Tibial nerve (tissue), 4 donors: ENCODE results near the gene FAT2. TPM values are rescaled to one million over a fixed set of nuclear protein-coding genes. Genes with fewer than 3 reads are reported as not detected.

ENCODE experiments used
- DNase-seq, 2 donors: peaks; one replicate each; pipeline ENCODE4 v3.0.0-alpha.2; 2019; ENCODE audit warnings: low spot score in 2 of 2
- H3K27ac ChIP-seq, 4 donors: fragments of 200-600 bp; sonication (generic) in 3 of 4; one replicate each; pipeline ENCODE4 v1.5.1; 2017 to 2019; ENCODE audit warnings: mild to moderate bottlenecking in 1 of 4
- H3K27me3 ChIP-seq, 2 donors: fragments of 200-600 bp; sonication (generic) in 1 of 2; one replicate each; pipeline versions ENCODE4 v1.5.1 to v1.6.0; 2017 to 2019
- H3K36me3 ChIP-seq, 3 donors: fragments of 200-600 bp; sonication (generic); one replicate each; pipeline ENCODE4 v1.5.1; 2018 to 2019
- H3K4me1 ChIP-seq, 4 donors: fragments of 200-600 bp; sonication (generic) in 3 of 4; one replicate each; pipeline ENCODE4 v1.5.1; 2017 to 2019
- H3K4me3 ChIP-seq, 4 donors: fragments of 200-600 bp; sonication (generic) in 3 of 4; one replicate each; pipeline ENCODE4 v1.5.1; 2017 to 2019; ENCODE audit warnings: mild to moderate bottlenecking in 1 of 4, moderate library complexity in 1 of 4
- H3K9me3 ChIP-seq, 4 donors: fragments of 200-600 bp; sonication (generic) in 3 of 4; one replicate each; pipeline ENCODE4 v1.5.1; 2017 to 2019
- CTCF ChIP-seq, 5 experiments: fragments of 200-600 bp in 3 of 5; fragments of 450-650 bp in 2 of 5; sonication (generic) in 3 of 5; IDR thresholded peaks; one replicate each; pipeline ENCODE4 v1.5.1; 2016 to 2019; ENCODE audit warnings: antibody characterized with exemption in 5 of 5, mild to moderate bottlenecking in 3 of 5, moderate library complexity in 2 of 5
- EP300 ChIP-seq, 2 donors: sonication (generic); formaldehyde crosslinking; IDR thresholded peaks; one replicate each; pipeline ENCODE4 v1.6.1; 2017; ENCODE audit warnings: antibody characterized with exemption in 2 of 2, mild to moderate bottlenecking in 1 of 2
- POLR2A ChIP-seq, 2 donors: fragments of 450-650 bp; IDR thresholded peaks; one replicate each; pipeline ENCODE4 v1.6.1; 2017; ENCODE audit warnings: antibody characterized with exemption in 2 of 2, mild to moderate bottlenecking in 2 of 2, moderate library complexity in 2 of 2
- WGBS, 2 donors: methylation state at CpG; one replicate each; pipeline ENCODE4 v1.1.5; 2018; 5-methylcytosine and 5-hydroxymethylcytosine counted together
- total RNA-seq, 4 donors: library from RNA; depleted of rRNA; stranded (reverse); fragments of >200 nt; gene quantifications; one replicate each; pipeline ENCODE4 v1.1.0, GENCODE V29; 2016

Gene FAT2
- total RNA-seq, 4 donors from 2014 or later: under 0.01 TPM; not detected in 1

GRCh38 chr5:151553695-151554094 lies 37.4 kb downstream of the FAT2 start:
- Histone ChIP-seq H3K36me3 (peaks cover 0 to 3% (median 0%) of the 10 kb centered on the region in 3 donors), H3K27me3 (no peaks in the 10 kb centered on the region), H3K27ac (no peak overlapping the region), H3K9me3 (no peaks in the 10 kb centered on the region), H3K4me1 (no peaks in the 10 kb centered on the region), H3K4me3 (no peak overlapping the region)
- TF ChIP-seq CTCF (IDR thresholded peaks at IDR 0.05): no peak
- no peak for DNase-seq
- 69 to 87% methylated on average over 5 of the region's 5 CpGs for WGBS, 2 donors

GRCh38 chr5:151553130-151553670 lies 37.9 kb downstream of the FAT2 start:
- no peak for DNase-seq
- no peaks in the 10 kb centered on the region for H3K9me3 ChIP-seq
- no peaks in the 10 kb centered on the region for H3K27me3 ChIP-seq
- H3K4me3 ChIP-seq: no peak overlapping the region
- no peaks in the 10 kb centered on the region for H3K4me1 ChIP-seq
- peaks cover 0 to 3% (median 0%) of the 10 kb centered on the region in 3 donors for H3K36me3 ChIP-seq
- WGBS, 2 donors: 92 to 95% methylated on average over 10 of the region's 10 CpGs
- H3K27ac ChIP-seq: no peak overlapping the region
- no peak for TF ChIP-seq EP300 (IDR thresholded peaks at IDR 0.05)
- no peak for TF ChIP-seq CTCF (IDR thresholded peaks at IDR 0.05)
- TF ChIP-seq POLR2A (IDR thresholded peaks at IDR 0.05): no peak

- Histone ChIP-seq H3K4me3 (no peak overlapping the region), H3K36me3 (peaks cover 0 to 3% (median 0%) of the 10 kb centered on the region in 3 donors), H3K27me3 (no peaks in the 10 kb centered on the region), H3K9me3 (no peaks in the 10 kb centered on the region), H3K27ac (no peak overlapping the region), H3K4me1 (no peaks in the 10 kb centered on the region)
- no peak for DNase-seq
- TF ChIP-seq POLR2A (IDR thresholded peaks at IDR 0.05): no peak
- no peak for TF ChIP-seq CTCF (IDR thresholded peaks at IDR 0.05)
- no peak for TF ChIP-seq EP300 (IDR thresholded peaks at IDR 0.05)
- WGBS, 2 donors: 91 to 95% methylated on average over 3 of the region's 3 CpGs
These were observed 39.1 kb downstream of the FAT2 start for GRCh38 chr5:151551985-151552384.

GRCh38 chr5:151550146-151550545 lies 41.0 kb downstream of the FAT2 start:
- no peak for DNase-seq
- no peak overlapping the region for H3K4me3 ChIP-seq
- WGBS, 2 donors: 86 to 94% methylated on average over 2 of the region's 2 CpGs
- no peaks in the 10 kb centered on the region for H3K27me3 ChIP-seq
- H3K27ac ChIP-seq: no peak overlapping the region
- no peaks in the 10 kb centered on the region for H3K4me1 ChIP-seq
- H3K36me3 ChIP-seq: no peaks in the 10 kb centered on the region
- TF ChIP-seq EP300 (IDR thresholded peaks at IDR 0.05) (no peak), POLR2A (IDR thresholded peaks at IDR 0.05) (no peak), CTCF (IDR thresholded peaks at IDR 0.05) (no peak)
- no peaks in the 10 kb centered on the region for H3K9me3 ChIP-seq

- Histone ChIP-seq H3K4me1 (no peaks in the 10 kb centered on the region), H3K27ac (no peak overlapping the region), H3K36me3 (no peaks in the 10 kb centered on the region), H3K9me3 (no peaks in the 10 kb centered on the region), H3K27me3 (no peaks in the 10 kb centered on the region), H3K4me3 (no peak overlapping the region)
- 82 to 84% methylated on average over 2 of the region's 2 CpGs for WGBS, 2 donors
- DNase-seq: no peak
- TF ChIP-seq EP300 (IDR thresholded peaks at IDR 0.05) (no peak), POLR2A (IDR thresholded peaks at IDR 0.05) (no peak), CTCF (IDR thresholded peaks at IDR 0.05) (no peak)
These were observed 41.4 kb downstream of the FAT2 start for GRCh38 chr5:151549713-151550112.
